ENCODE results near the gene ABI2.

Gene ABI2

DNA sequence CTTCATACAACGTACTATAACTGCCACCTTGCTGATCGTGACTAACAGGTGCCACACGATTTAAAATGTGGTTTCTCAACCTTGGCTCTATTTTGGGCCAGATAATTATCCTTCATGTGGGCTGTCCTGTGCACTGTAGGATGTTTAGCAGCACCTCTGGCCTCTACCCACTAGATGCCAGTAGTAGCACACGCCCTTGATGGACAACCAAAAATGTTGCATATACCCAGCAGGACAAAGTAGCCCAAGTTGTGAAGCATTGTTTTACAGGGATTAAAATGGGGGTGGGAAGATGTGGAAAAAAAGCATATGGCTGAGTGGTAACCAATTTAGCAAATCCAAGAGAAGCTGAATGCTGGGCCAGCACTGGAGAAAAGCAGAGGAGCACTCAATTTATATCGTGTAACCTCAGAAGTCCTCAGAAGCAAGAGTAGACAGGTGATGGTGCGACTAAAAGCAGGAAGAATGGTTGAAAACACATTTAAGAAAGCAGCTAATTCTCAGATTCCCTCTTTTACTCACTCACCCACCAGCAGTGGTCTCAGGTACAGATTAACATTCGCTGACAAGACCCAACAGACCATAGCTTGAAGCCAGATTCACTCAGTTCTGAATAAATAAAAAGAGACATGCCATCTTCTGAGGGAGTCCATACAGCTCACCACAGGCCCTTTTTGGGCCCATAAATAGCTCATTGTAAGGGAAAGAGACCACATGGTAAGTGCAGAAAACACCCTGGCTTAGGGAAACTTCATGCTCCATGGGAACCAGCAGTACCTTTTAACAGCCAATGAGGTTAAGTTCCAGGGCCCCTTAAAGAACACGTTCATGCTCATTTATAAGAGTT, 156.3 kb downstream of the ABI2 start:
- DNase-seq: peak; percentile 55

DNA sequence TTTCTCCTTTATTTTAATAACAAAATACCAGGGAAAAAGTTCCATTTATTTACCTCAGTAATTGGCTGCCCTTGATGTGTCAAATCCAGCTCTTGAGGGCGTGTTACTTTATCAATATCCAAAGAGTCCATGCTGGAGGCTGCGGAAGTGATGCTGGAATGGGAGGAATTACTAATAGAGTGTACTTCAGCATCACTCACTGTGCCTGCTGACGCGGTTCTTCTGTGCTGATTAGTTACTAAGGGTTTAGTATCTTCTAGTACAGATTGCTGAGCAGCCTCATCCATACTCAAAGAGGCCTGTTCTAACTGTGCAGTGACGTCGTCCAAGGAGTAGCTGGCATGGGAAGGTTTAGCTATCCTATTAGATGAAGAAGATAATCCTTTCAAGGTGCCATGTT, 161.3 kb downstream of the ABI2 start:
- DNase-seq: no peak

DNA sequence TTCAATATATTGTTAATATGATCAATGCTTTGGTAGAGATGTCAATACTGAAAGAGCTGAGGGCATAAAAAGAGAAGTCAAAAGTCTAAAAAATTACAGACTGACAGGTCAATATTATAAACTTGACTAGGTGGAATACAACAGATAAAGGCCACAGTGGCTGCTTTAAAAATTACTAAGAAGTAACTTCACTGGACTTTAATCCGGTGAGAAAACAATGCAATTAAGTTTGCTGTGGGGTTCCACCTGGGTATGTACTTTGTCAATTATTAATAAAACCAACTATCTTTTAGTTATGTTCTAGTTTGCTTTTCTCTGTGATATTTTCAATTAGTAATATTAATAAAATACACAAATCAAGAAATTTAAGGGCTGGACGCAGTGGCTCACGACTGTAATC, 162.2 kb downstream of the ABI2 start:
- DNase-seq: no peak

DNA sequence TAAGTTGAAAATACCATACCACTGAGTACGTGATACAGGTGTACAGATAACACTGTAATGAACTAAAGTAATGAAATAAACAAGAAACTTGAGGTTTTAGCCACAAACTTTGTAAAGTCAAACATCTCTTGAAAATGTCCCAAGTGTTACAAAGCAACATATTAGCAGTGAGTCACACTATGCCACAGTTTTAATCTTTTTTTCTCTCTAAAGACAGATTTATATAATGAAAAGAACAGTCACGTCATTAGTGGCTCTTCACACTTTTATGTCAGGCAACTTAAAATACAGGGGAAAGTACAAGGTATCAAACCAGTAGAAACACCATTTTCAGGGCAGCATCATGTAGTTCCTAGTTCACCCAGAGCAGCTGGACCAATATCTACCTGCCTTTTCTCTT, 164.8 kb downstream of the ABI2 start:
- no peak for DNase-seq

Measured in activated T-cell treated with anti-CD3 and anti-CD28 coated beads, Interleukin-2, amount 50 U/mL, for 1 hour (primary cell).